ENCODE results near the gene UBE2J2. TPM values are rescaled to one million over a fixed set of nuclear protein-coding genes. Genes with fewer than 3 reads are reported as not detected.

Gene UBE2J2
- total and polyA plus RNA-seq, 2 donors (not counting 3 experiments of a cell fraction or from before 2014, with no cell fraction given) = 60.7 to 80.7 TPM

GRCh38 chr1:1229770-1230169 is 43.9 kb downstream of the UBE2J2 start:
- CTCF ChIA-PET = interaction anchor here (1.8 to 3.7 kb wide), 2 partner anchors 108 to 245 kb away, joined by 11 to 43 read pairs; no protein-coding TSS in a partner anchor
- dilution Hi-C loops (cut with MboI; ENCODE audit: extremely low pct_ligation_motif_present, low sequenced_read_pairs) (no loop called here), intact Hi-C loops (cut with micrococcal nuclease) (loop anchor here (1.0 to 2.0 kb wide), 4 partner anchors 17 to 107 kb away; no protein-coding TSS in a partner anchor)
- BruUV-seq (replicated peaks) = no TSS peak
- H3K4me2 ChIP-seq (ENCODE audit: insufficient read depth, low read length) = no peak overlapping the region
- H3K27me3 ChIP-seq (ENCODE audit: control insufficient read depth in 2 of 2, insufficient read depth in 2 of 2, low read length in 2 of 2) = no peaks in the 10 kb centered on the region
- POLR2A ChIA-PET = no interaction called here
- no peak overlapping the region for H2AFZ ChIP-seq (ENCODE audit: low read depth, low read length)
- no peaks in the 10 kb centered on the region for H3K9me3 ChIP-seq (replicated peaks; ENCODE audit: control insufficient read depth, insufficient read depth, low read length)
- peaks cover 6 to 26% of the 10 kb centered on the region in 2 experiments for H3K36me3 ChIP-seq (ENCODE audit: control insufficient read depth in 2 of 2, extremely low read depth in 1 of 2, insufficient read depth in 2 of 2, low read length in 2 of 2)
- no peaks in the 10 kb centered on the region for H4K20me1 ChIP-seq (replicated peaks; ENCODE audit: control insufficient read depth, extremely low read depth, insufficient read depth, low read length)
- FAIRE-seq (no peak), DNase-seq (ENCODE audit: low read depth, low spot score) (no peak)
- H3K27ac ChIP-seq (ENCODE audit: insufficient read depth, low read depth, low read length) = no peak overlapping the region
- H3K79me2 ChIP-seq (ENCODE audit: control insufficient read depth, insufficient read depth, low read length) = peaks cover 77% of the 10 kb centered on the region
- no peaks in the 10 kb centered on the region for H3K9me1 ChIP-seq (replicated peaks; ENCODE audit: control insufficient read depth, extremely low read depth, insufficient read depth, low read length)
- H3K9ac ChIP-seq (replicated peaks; ENCODE audit: extremely low read depth, insufficient read depth, low read length) = no peak overlapping the region
- peaks cover 6% of the 10 kb centered on the region for H3K4me1 ChIP-seq (ENCODE audit: control insufficient read depth, extremely low read depth, insufficient read depth, low read length)
- no peak overlapping the region for H3K4me3 ChIP-seq (replicated peaks in 1 of 3; ENCODE audit: insufficient read depth in 1 of 3, low read depth in 1 of 3, low read length in 3 of 3)
- no peak for TF ChIP-seq EZH2 (IDR thresholded peaks at IDR 0.05; ENCODE audit: borderline replicate concordance, low read depth, low read length, severe bottlenecking)
- no peak for TF ChIP-seq POLR2A (IDR thresholded peaks at IDR 0.05; ENCODE audit: low read depth, low read length)

GRCh38 chr1:1228596-1229321 is 44.9 kb downstream of the UBE2J2 start:
- DNase-seq (ENCODE audit: low read depth, low spot score) = no peak
- CTCF ChIA-PET = interaction anchor here (3.7 kb wide), 1 partner anchor 107 kb away, joined by 43 read pairs; no protein-coding TSS in a partner anchor

More at GRCh38 chr1:1228596-1229321, 44.9 kb downstream of the UBE2J2 start:
- no peaks in the 10 kb centered on the region for H3K9me1 ChIP-seq (replicated peaks; ENCODE audit: control insufficient read depth, extremely low read depth, insufficient read depth, low read length)
- H3K4me1 ChIP-seq (ENCODE audit: control insufficient read depth, extremely low read depth, insufficient read depth, low read length) = peaks cover 6% of the 10 kb centered on the region
- H3K79me2 ChIP-seq (ENCODE audit: control insufficient read depth, insufficient read depth, low read length) = peaks cover 70% of the 10 kb centered on the region
- no peaks in the 10 kb centered on the region for H3K27me3 ChIP-seq (ENCODE audit: control insufficient read depth in 2 of 2, insufficient read depth in 2 of 2, low read length in 2 of 2)
- H3K36me3 ChIP-seq (ENCODE audit: control insufficient read depth in 2 of 2, extremely low read depth in 1 of 2, insufficient read depth in 2 of 2, low read length in 2 of 2) = peaks cover 6 to 26% of the 10 kb centered on the region in 2 experiments
- no peak for FAIRE-seq
- no TSS peak for BruUV-seq (replicated peaks)
- no peak overlapping the region for H3K9ac ChIP-seq (replicated peaks; ENCODE audit: extremely low read depth, insufficient read depth, low read length)
- no peak overlapping the region for H3K4me3 ChIP-seq (replicated peaks in 1 of 3; ENCODE audit: insufficient read depth in 1 of 3, low read depth in 1 of 3, low read length in 3 of 3)
- no peak overlapping the region for H3K27ac ChIP-seq (ENCODE audit: insufficient read depth, low read depth, low read length)
- no peak overlapping the region for H2AFZ ChIP-seq (ENCODE audit: low read depth, low read length)
- no peaks in the 10 kb centered on the region for H3K9me3 ChIP-seq (replicated peaks; ENCODE audit: control insufficient read depth, insufficient read depth, low read length)
- H4K20me1 ChIP-seq (replicated peaks; ENCODE audit: control insufficient read depth, extremely low read depth, insufficient read depth, low read length) = no peaks in the 10 kb centered on the region
- dilution Hi-C loops (cut with MboI; ENCODE audit: extremely low pct_ligation_motif_present, low sequenced_read_pairs) (no loop called here), intact Hi-C loops (cut with micrococcal nuclease) (no loop called here)
- TF ChIP-seq POLR2A (IDR thresholded peaks at IDR 0.05; ENCODE audit: low read depth, low read length) (no peak), MAX (IDR thresholded peaks at IDR 0.05; ENCODE audit: insufficient read depth, insufficient read length) (no peak), EZH2 (IDR thresholded peaks at IDR 0.05; ENCODE audit: borderline replicate concordance, low read depth, low read length, severe bottlenecking) (no peak), JUN (IDR thresholded peaks at IDR 0.05; ENCODE audit: borderline replicate concordance, insufficient read depth, insufficient read length, low read depth) (no peak), POLR2AphosphoS5 (IDR thresholded peaks at IDR 0.05; ENCODE audit: insufficient read depth, low read depth, low read length) (no peak), MYC (IDR thresholded peaks at IDR 0.05; ENCODE audit: low read depth, low read length) (no peak), GATA2 (IDR thresholded peaks at IDR 0.05; ENCODE audit: insufficient read depth, insufficient read length, low read depth, low read length) (no peak), CTCF (IDR thresholded peaks at IDR 0.05; ENCODE audit: extremely low read depth in 1 of 2, insufficient read depth in 1 of 2, low read depth in 1 of 2, low read length in 2 of 2) (no peak), FOS (IDR thresholded peaks at IDR 0.05; ENCODE audit: borderline replicate concordance, insufficient read depth, low read length) (no peak)
- no peak overlapping the region for H3K4me2 ChIP-seq (ENCODE audit: insufficient read depth, low read length)
- POLR2A ChIA-PET = no interaction called here
